Uterus (tissue), 4 donors: ENCODE measurements around the gene MPP3. TPM values are rescaled to one million over a fixed set of nuclear protein-coding genes. Genes with fewer than 3 reads are reported as not detected.

Experiments used
- DNase-seq, 2 donors: peaks; one replicate each; pipeline ENCODE4 v3.0.0-alpha.2; 2019 to 2020
- H3K27ac ChIP-seq, 2 donors: fragments of 200-600 bp; sonication (generic); 1 replicate in 1 of 2; 2 replicates in 1 of 2; pipeline ENCODE4 v1.5.1; 2016 to 2018
- H3K27me3 ChIP-seq, 2 donors: fragments of 200-600 bp; sonication (generic); one replicate each; pipeline ENCODE4 v1.5.1; 2018 to 2019; ENCODE audit warnings: control low read depth in 1 of 2
- H3K36me3 ChIP-seq, 2 donors: fragments of 200-600 bp; sonication (generic); one replicate each; pipeline ENCODE4 v1.5.1; 2019; ENCODE audit warnings: control low read depth in 1 of 2
- H3K4me1 ChIP-seq, 2 donors: fragments of 200-600 bp; sonication (generic); one replicate each; pipeline ENCODE4 v1.5.1; 2018 to 2019; ENCODE audit warnings: control low read depth in 1 of 2
- H3K4me3 ChIP-seq, 2 donors: fragments of 200-600 bp; sonication (generic); 1 replicate in 1 of 2; 2 replicates in 1 of 2; pipeline ENCODE4 v1.5.1; 2018 to 2019; ENCODE audit warnings: mild to moderate bottlenecking in 1 of 2
- H3K9me3 ChIP-seq, 2 donors: fragments of 200-600 bp; sonication (generic); one replicate each; pipeline ENCODE4 v1.5.1; 2019; ENCODE audit warnings: control low read depth in 1 of 2
- CTCF ChIP-seq, 4 experiments: fragments of 200-600 bp in 2 of 4; fragments of 450-650 bp in 2 of 4; sonication (generic) in 2 of 4; IDR thresholded peaks; one replicate each; pipeline ENCODE4 v1.5.1; 2016 to 2019; ENCODE audit warnings: antibody characterized with exemption in 4 of 4, mild to moderate bottlenecking in 2 of 4, moderate library complexity in 1 of 4
- POLR2A ChIP-seq, 2 donors: fragments of 450-650 bp; IDR thresholded peaks; one replicate each; pipeline ENCODE4 v1.6.1; 2016; ENCODE audit warnings: antibody characterized with exemption in 2 of 2, mild to moderate bottlenecking in 1 of 2, moderate library complexity in 1 of 2
- intact Hi-C: fragments of 100-400 bp; cut with DNase I; formaldehyde crosslinking; loops from one replicate; pipeline ENCODE4 v1.15.1; 2023; ENCODE audit warnings: low total_unique reads
- total RNA-seq, 4 donors: library from RNA; depleted of rRNA in 3 of 4; stranded (reverse); fragments of >200 nt in 3 of 4; gene quantifications; one replicate each; pipeline versions ENCODE4 v1.1.0 to v1.2.4, GENCODE V29; 2014 to 2023
- donor health status: DM: yes; HTN: yes; CAD: no.

MPP3 gene
- total RNA-seq, 4 donors from 2014 or later, result 5.6 to 21.2 (median 15.8) TPM

DNA sequence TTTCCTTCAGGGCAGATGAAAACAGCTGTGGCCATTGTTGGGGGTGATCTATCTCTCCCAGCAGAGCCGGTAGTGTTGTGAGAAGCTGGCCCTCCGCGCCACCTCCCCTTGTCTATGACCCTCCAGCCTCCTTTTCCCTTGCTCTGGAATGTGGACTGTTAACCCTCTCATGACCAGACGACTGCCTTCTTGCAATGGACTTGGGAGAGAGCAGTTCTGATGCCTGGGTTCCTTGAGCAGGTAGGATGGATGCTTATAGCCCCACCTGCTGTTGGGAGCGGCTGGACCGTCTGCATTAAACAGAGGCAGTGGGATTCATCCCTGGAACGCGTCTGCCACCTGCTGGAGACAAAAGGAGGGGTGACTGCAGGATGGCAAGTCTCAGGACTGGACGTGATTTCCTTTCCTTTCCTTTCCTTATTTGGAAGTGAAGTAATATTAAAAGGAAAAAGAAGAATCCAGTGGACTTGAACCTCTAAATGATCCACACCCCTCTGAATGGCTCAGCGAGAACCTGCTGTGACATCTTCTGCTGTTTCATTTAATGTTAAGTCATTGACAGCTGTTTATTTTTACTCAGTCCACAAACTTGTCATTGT is 72.6 kb downstream of the MPP3 start:
- H3K4me3 ChIP-seq, result no peak overlapping the region
- H3K9me3 ChIP-seq, result no peaks in the 10 kb centered on the region
- peaks cover 0 to 5% of the 10 kb centered on the region in 2 donors for H3K27me3 ChIP-seq
- H3K4me1 ChIP-seq, result no peaks in the 10 kb centered on the region
- peak; percentile 91 to 93 for DNase-seq
- H3K27ac ChIP-seq, result no peak overlapping the region
- no peaks in the 10 kb centered on the region for H3K36me3 ChIP-seq
- intact Hi-C loops, result loop anchor here (2.0 kb wide), 1 partner anchor 66 kb away; no protein-coding TSS in a partner anchor
- no peak for TF ChIP-seq POLR2A (IDR thresholded peaks at IDR 0.05)
- peak; percentile 98 to 100 (median 98) for TF ChIP-seq CTCF (IDR thresholded peaks at IDR 0.05)

GRCh38 chr17:43759836-43760235 is 73.1 kb downstream of the MPP3 start:
- intact Hi-C loops, result loop anchor here (2.0 to 10.0 kb wide), 2 partner anchors 65 to 185 kb away; no protein-coding TSS in a partner anchor

DNA sequence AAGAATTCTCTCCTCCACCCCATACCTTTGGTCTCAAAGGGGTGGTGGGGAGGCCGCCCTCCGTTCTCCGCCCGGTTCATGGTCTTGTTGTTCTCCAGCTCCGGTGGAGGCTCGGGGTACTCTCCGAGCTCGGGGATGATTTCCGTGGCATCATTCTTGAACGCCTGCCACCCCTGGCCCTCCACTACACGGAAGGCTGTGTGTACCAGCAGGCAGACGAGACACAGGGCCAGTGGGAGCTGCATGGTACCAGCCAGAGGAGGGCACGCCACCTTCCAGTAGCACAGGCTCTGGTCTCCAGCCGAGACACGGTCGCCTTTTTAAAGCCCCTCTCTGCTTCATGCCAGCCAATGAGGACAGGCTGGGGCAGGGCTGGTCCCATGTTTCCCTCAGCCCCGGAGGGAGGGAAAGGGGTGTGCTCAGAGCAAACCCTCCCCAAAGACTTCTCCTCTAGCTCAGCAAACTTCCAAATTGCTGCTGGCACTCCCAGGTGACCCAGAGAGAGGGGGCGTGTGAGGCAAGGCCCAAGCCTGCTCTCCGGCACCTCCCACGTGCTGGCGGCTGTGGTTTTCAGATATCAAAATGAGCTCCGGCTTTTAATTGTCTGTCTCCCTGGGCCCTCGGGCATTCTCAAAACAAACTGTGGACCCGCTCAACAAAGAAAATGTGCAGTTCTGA is 74.3 kb downstream of the MPP3 start, which contains the start of gene SOST:
Gene SOST, minus strand, starts transcription at position 295 of the 678 bp plus-strand sequence. Its CDS starts 50 bp downstream, at position 245.
- Histone ChIP-seq H3K27me3 (peaks cover 0 to 5% of the 10 kb centered on the region in 2 donors), H3K4me1 (no peaks in the 10 kb centered on the region), H3K9me3 (no peaks in the 10 kb centered on the region), H3K36me3 (no peaks in the 10 kb centered on the region), H3K27ac (no peak within 1 kb of the TSS), H3K4me3 (no peak within 1 kb of the TSS)
- DNase-seq, result no peak
- intact Hi-C loops, result loop anchor here (10.0 kb wide), 1 partner anchor 184 kb away; no protein-coding TSS in a partner anchor
- TF ChIP-seq CTCF (IDR thresholded peaks at IDR 0.05), result no peak
- no peak for TF ChIP-seq POLR2A (IDR thresholded peaks at IDR 0.05)

More at GRCh38 chr17:43759836-43760235, 73.1 kb downstream of the MPP3 start:
- H3K27me3 ChIP-seq, result peaks cover 0 to 5% of the 10 kb centered on the region in 2 donors
- no peaks in the 10 kb centered on the region for H3K9me3 ChIP-seq
- H3K4me1 ChIP-seq, result no peaks in the 10 kb centered on the region
- no peaks in the 10 kb centered on the region for H3K36me3 ChIP-seq
- H3K27ac ChIP-seq, result no peak overlapping the region
- H3K4me3 ChIP-seq, result no peak overlapping the region
- TF ChIP-seq POLR2A (IDR thresholded peaks at IDR 0.05), result no peak
- TF ChIP-seq CTCF (IDR thresholded peaks at IDR 0.05), result no peak
- DNase-seq, result no peak

DNA sequence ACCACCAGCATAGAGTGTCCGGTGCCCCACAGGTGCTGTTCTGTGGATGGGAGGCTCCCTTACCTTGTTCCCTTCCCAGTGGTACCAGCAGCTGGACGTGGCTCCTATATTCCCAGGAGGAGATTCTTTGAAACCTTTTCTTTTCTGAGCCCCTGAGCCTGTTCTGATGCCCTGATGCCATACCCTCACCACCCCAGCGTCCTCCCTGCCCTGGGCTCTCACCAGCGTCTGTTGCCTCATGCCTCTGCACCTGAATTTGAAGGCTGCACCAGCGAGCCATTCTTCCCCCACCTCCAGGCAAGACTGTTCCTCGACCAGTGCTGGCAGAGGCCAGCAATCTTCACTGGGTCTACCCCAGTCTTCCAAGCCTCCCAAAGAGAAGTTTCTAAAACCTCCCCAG is 74.9 kb downstream of the MPP3 start:
- no peaks in the 10 kb centered on the region for H3K4me1 ChIP-seq
- peaks cover 0 to 5% of the 10 kb centered on the region in 2 donors for H3K27me3 ChIP-seq
- TF ChIP-seq POLR2A (IDR thresholded peaks at IDR 0.05), result no peak
- no peak for TF ChIP-seq CTCF (IDR thresholded peaks at IDR 0.05)
- H3K27ac ChIP-seq, result no peak overlapping the region
- H3K4me3 ChIP-seq, result no peak overlapping the region
- H3K9me3 ChIP-seq, result no peaks in the 10 kb centered on the region
- no peaks in the 10 kb centered on the region for H3K36me3 ChIP-seq
- DNase-seq, result no peak
- intact Hi-C loops, result loop anchor here (10.0 kb wide), 1 partner anchor 183 kb away; no protein-coding TSS in a partner anchor

GRCh38 chr17:43757171-43757660 is 75.7 kb downstream of the MPP3 start:
- H3K36me3 ChIP-seq, result no peaks in the 10 kb centered on the region
- no peaks in the 10 kb centered on the region for H3K9me3 ChIP-seq
- H3K4me1 ChIP-seq, result no peaks in the 10 kb centered on the region
- no peak overlapping the region for H3K27ac ChIP-seq
- H3K27me3 ChIP-seq, result peaks cover 0 to 5% of the 10 kb centered on the region in 2 donors
- DNase-seq, result no peak
- TF ChIP-seq CTCF (IDR thresholded peaks at IDR 0.05) (no peak), POLR2A (IDR thresholded peaks at IDR 0.05) (no peak)
- intact Hi-C loops, result loop anchor here (10.0 kb wide), 1 partner anchor 182 kb away; no protein-coding TSS in a partner anchor
- H3K4me3 ChIP-seq, result no peak overlapping the region
